HepG2 (cell line): Measurements from ENCODE around the gene LRRC72. TPM values are rescaled to one million over a fixed set of nuclear protein-coding genes. Genes with fewer than 3 reads are reported as not detected.

Experiments used
- ATAC-seq: fragments of 200-7000 bp; cut with Tn5 transposase; 3 replicates; pipeline ENCODE4 v1.9.1; 2020; ENCODE audit warnings: mild to moderate bottlenecking, moderate library complexity
- BruUV-seq: library from RNA; stranded (reverse); fragments of 400-500 nt; replicated peaks from 2 replicates; lab custom pipeline; 2021; lab: Mats Ljungman, UMichigan
- CTCF ChIA-PET: fragments of 300-600 bp; formaldehyde crosslinking; extraction: SDS; loops from one replicate; lab custom pipeline; 2021; ENCODE audit warnings: low total read pairs, inconsistent platforms, low intra/inter-chr PET ratio; lab: Yijun Ruan, JAX
- POLR2A ChIA-PET: fragments of 350-600 bp; sonication (Branson Sonifier 250); formaldehyde crosslinking; loops from one replicate; lab custom pipeline; 2020; ENCODE audit warnings: antibody characterized with exemption, inconsistent platforms; lab: Yijun Ruan, JAX
- DNase-seq: peaks from one replicate; pipeline ENCODE4 v3.0.0-alpha.2; 2015; ENCODE audit warnings: low spot score
- FAIRE-seq: peaks from 3 replicates; lab custom pipeline; 2011; peaks lifted over from hg19 to GRCh38; lab: Jason Lieb, UNC
- H2AFZ ChIP-seq: one replicate; pipeline ENCODE4 v1.6.1; 2011; ENCODE audit warnings: low read length, inconsistent platforms
- H3K27ac ChIP-seq: fragments of 300-600 bp; 3 replicates; pipeline ENCODE4 v1.8.0; 2011; ENCODE audit warnings: mixed run types, mild to moderate bottlenecking, mixed read lengths, low read length, inconsistent platforms; ENCODE audit not compliant: insufficient read depth; ENCODE audit errors: extremely low read length
- H3K27me3 ChIP-seq, 2 experiments: fragments of 200-600 bp in 1 of 2; 2 replicates in 1 of 2; 3 replicates in 1 of 2; pipeline versions ENCODE4 v1.6.0 to v1.8.0; 2011; ENCODE audit warnings: low read length in 2 of 2, mild to moderate bottlenecking in 2 of 2, moderate library complexity in 2 of 2, inconsistent platforms in 1 of 2; ENCODE audit not compliant: insufficient read depth in 2 of 2, control insufficient read depth in 1 of 2
- H3K36me3 ChIP-seq, 2 experiments: fragments of 200-600 bp in 1 of 2; replicated peaks in 1 of 2; 2 replicates in 1 of 2; 3 replicates in 1 of 2; pipeline versions ENCODE4 v1.5.1 to v1.8.0; 2011; ENCODE audit warnings: low read length in 2 of 2, inconsistent platforms in 1 of 2; ENCODE audit not compliant: insufficient read depth in 2 of 2, control insufficient read depth in 1 of 2
- H3K4me1 ChIP-seq: 2 replicates; pipeline ENCODE4 v1.5.1; 2012; ENCODE audit warnings: low read length, inconsistent platforms; ENCODE audit not compliant: insufficient read depth
- H3K4me2 ChIP-seq: 2 replicates; pipeline ENCODE4 v1.6.0; 2011; ENCODE audit warnings: low read depth, low read length, inconsistent platforms
- H3K4me3 ChIP-seq, 3 experiments: fragments of 200-600 bp in 1 of 3; sonication (generic), shearing (Covaris generic) in 1 of 3; replicated peaks in 1 of 3; 2 replicates each; pipeline ENCODE4 v1.5.1; 2011 to 2016; ENCODE audit warnings: low read length in 3 of 3, inconsistent platforms in 2 of 3, low read depth in 2 of 3, mild to moderate bottlenecking in 2 of 3, control low read depth in 1 of 3, mixed read lengths in 1 of 3; ENCODE audit not compliant: insufficient read depth in 1 of 3
- H3K79me2 ChIP-seq: one replicate; pipeline ENCODE4 v1.6.1; 2011; ENCODE audit warnings: low read length, inconsistent platforms; ENCODE audit not compliant: insufficient read depth
- H3K9ac ChIP-seq: 2 replicates; pipeline ENCODE4 v1.6.0; 2011; ENCODE audit warnings: mild to moderate bottlenecking, low read depth, low read length, inconsistent platforms; ENCODE audit not compliant: insufficient read depth
- H3K9me3 ChIP-seq: 2 replicates; pipeline ENCODE4 v1.5.1; 2012; ENCODE audit warnings: mild to moderate bottlenecking, low read length
- H4K20me1 ChIP-seq: 2 replicates; pipeline ENCODE4 v1.6.0; 2011; ENCODE audit warnings: inconsistent platforms, mild to moderate bottlenecking, low read length, moderate library complexity; ENCODE audit not compliant: insufficient read depth
- ARID5B ChIP-seq: IDR thresholded peaks from 2 replicates; pipeline ENCODE4 v1.4.0; 2020; ENCODE audit warnings: mild to moderate bottlenecking, missing genetic modification reagents
- FOXO4 ChIP-seq: sonication (generic); formaldehyde crosslinking; conservative IDR thresholded peaks from 2 replicates; pipeline ENCODE4 v1.8.1; 2023; ENCODE audit warnings: missing genetic modification reagents
- GATAD1 ChIP-seq: IDR thresholded peaks from 2 replicates; pipeline ENCODE4 v1.6.1; 2016; ENCODE audit warnings: missing genetic modification reagents, missing compliant biosample characterization
- KDM1A ChIP-seq: IDR thresholded peaks from 2 replicates; pipeline ENCODE4 v1.6.1; 2016; ENCODE audit warnings: missing compliant biosample characterization
- KDM3A ChIP-seq: IDR thresholded peaks from 2 replicates; pipeline ENCODE4 v1.6.1; 2018; ENCODE audit warnings: low read depth, missing compliant biosample characterization
- NFAT5 ChIP-seq: sonication (generic); formaldehyde crosslinking; IDR thresholded peaks from 2 replicates; pipeline ENCODE4 v1.4.0; 2020; ENCODE audit warnings: missing genetic modification reagents
- PAX8 ChIP-seq: sonication (generic); formaldehyde crosslinking; IDR thresholded peaks from 2 replicates; pipeline ENCODE4 v1.8.0; 2022; ENCODE audit warnings: mild to moderate bottlenecking, missing genetic modification reagents, borderline replicate concordance
- SP2 ChIP-seq: sonication (generic); formaldehyde crosslinking; IDR thresholded peaks from 2 replicates; pipeline ENCODE4 v1.5.1; 2020; ENCODE audit warnings: mild to moderate bottlenecking, missing genetic modification reagents
- TGIF2 ChIP-seq: IDR thresholded peaks from 2 replicates; pipeline ENCODE4 v1.6.1; 2016; ENCODE audit warnings: control low read depth, missing compliant biosample characterization
- ZNF512B ChIP-seq: sonication (generic); formaldehyde crosslinking; IDR thresholded peaks from 2 replicates; pipeline ENCODE4 v1.5.1; 2020; ENCODE audit warnings: missing genetic modification reagents, mild to moderate bottlenecking, borderline replicate concordance
- ZNF724P ChIP-seq: sonication (generic); formaldehyde crosslinking; IDR thresholded peaks from 2 replicates; pipeline ENCODE4 v1.8.0; 2022; ENCODE audit warnings: missing genetic modification reagents, borderline replicate concordance
- ZNF746 ChIP-seq: sonication (generic); formaldehyde crosslinking; IDR thresholded peaks from 2 replicates; pipeline ENCODE4 v1.8.0; 2022; ENCODE audit warnings: mild to moderate bottlenecking, missing genetic modification reagents
- WGBS: methylation state at CpG from one replicate; pipeline ENCODE4 v1.1.6; 2017; ENCODE audit warnings: low lambda C conversion rate; 5-methylcytosine and 5-hydroxymethylcytosine counted together
- in situ Hi-C: cut with HindIII; loops from 2 replicates; pipeline ENCODE4 v1.10.0; 2017; ENCODE audit warnings: low pct_unique_long_range_greater_than_20kb; ENCODE audit not compliant: extremely low pct_ligation_motif_present
- intact Hi-C: fragments of 100-400 bp; cut with micrococcal nuclease; formaldehyde crosslinking; loops from one replicate; pipeline ENCODE4 v1.10.0; 2022; ENCODE audit not compliant: unreplicated experiment
- polyA plus RNA-seq, 8 experiments: library from polyadenylated mRNA; depleted of rRNA in 3 of 8; stranded (reverse) in 7 of 8; unstranded in 1 of 8; fragments of >200 nt; fragmentation: Illumina TruSeq in 4 of 8; extraction: Trizol in 4 of 8; gene quantifications; 2 replicates each; pipeline versions ENCODE4 v1.2.1 to v1.2.3, GENCODE V29; 2011 to 2016; ENCODE audit warnings: low read depth in 4 of 8, missing spikeins in 1 of 8, mixed read lengths in 1 of 8; ENCODE audit not compliant: insufficient read depth in 1 of 8
- total RNA-seq, 5 experiments: library from RNA; depleted of rRNA; stranded (reverse); fragments of >200 nt; fragmentation: Illumina TruSeq; extraction: Trizol; gene quantifications; 2 replicates each; pipeline ENCODE4 v1.2.3, GENCODE V29; 2016; ENCODE audit warnings: low read depth in 1 of 5

The LRRC72 gene
- total and polyA plus RNA-seq, 2 of the 13 experiments (the other 11 are each of a cell fraction or from before 2014, with no cell fraction given) = not detected

- Histone ChIP-seq H3K9ac (no peak overlapping the region), H2AFZ (no peak overlapping the region), H3K4me3 (no peak overlapping the region), H3K27me3 (no peaks in the 10 kb centered on the region), H3K27ac (no peak overlapping the region), H3K36me3 (no peaks in the 10 kb centered on the region), H3K79me2 (no peaks in the 10 kb centered on the region), H3K4me2 (no peak overlapping the region), H3K9me3 (no peaks in the 10 kb centered on the region), H4K20me1 (no peaks in the 10 kb centered on the region), H3K4me1 (no peaks in the 10 kb centered on the region)
- no peak for DNase-seq
- no peak for FAIRE-seq
- CTCF ChIA-PET = no interaction called here
- no peak for ATAC-seq
- in situ Hi-C loops (no loop called here), intact Hi-C loops (no loop called here)
- 30% methylated on average over 6 of the region's 6 CpGs for WGBS
- BruUV-seq = no TSS peak
- POLR2A ChIA-PET = no interaction called here
- TF ChIP-seq KDM1A (CRISPR knock-in tag) (no peak), SP2 (CRISPR knock-in tag) (no peak), PAX8 (no peak), NFAT5 (CRISPR knock-in tag) (no peak), ZNF746 (no peak), ARID5B (CRISPR knock-in tag) (no peak), TGIF2 (no peak), ZNF724P (no peak), FOXO4 (no peak), GATAD1 (CRISPR knock-in tag) (no peak), ZNF512B (CRISPR knock-in tag) (no peak), KDM3A (CRISPR knock-in tag) (no peak)
Observed at GRCh38 chr7:16504019-16504418, 22.6 kb upstream of the LRRC72 start.
